GM18858 (cell line): ENCODE measurements around the gene UVRAG.
"Not testable (repeated sequence)": the region's sequence is repeated elsewhere in the genome, so short reads cannot be mapped to it uniquely, and the experiment has no call there.

Experiments
- ATAC-seq: cut with Tn5 transposase; IDR thresholded peaks from one replicate; pipeline ENCODE4 v1.9.1; 2021; ENCODE audit not compliant: unreplicated experiment

Gene UVRAG

GRCh38 chr11:75946531-75947530 is 131.8 kb downstream of the UVRAG start:
- ATAC-seq: no peak

- no peak for ATAC-seq
Measured at GRCh38 chr11:75949023-75949672, 134.1 kb downstream of the UVRAG start.

- no peak for ATAC-seq
Measured at GRCh38 chr11:75950141-75950540, 135.1 kb downstream of the UVRAG start.

- ATAC-seq: no peak
Measured at GRCh38 chr11:75954039-75954438, 139.0 kb downstream of the UVRAG start.

- no peak for ATAC-seq
Measured at GRCh38 chr11:75955443-75955842, 140.4 kb downstream of the UVRAG start.

- ATAC-seq: no peak
Measured at GRCh38 chr11:75959540-75959939, 144.5 kb downstream of the UVRAG start.

- no peak for ATAC-seq
Measured at GRCh38 chr11:75964071-75964470, 149.1 kb downstream of the UVRAG start.

GRCh38 chr11:75966537-75967287 is 151.7 kb downstream of the UVRAG start:
- no peak for ATAC-seq

- no peak for ATAC-seq
Measured at GRCh38 chr11:75968021-75968625, 153.1 kb downstream of the UVRAG start.

GRCh38 chr11:75969626-75970308 is 154.8 kb downstream of the UVRAG start:
- no peak for ATAC-seq

GRCh38 chr11:75973710-75974109 is 158.7 kb downstream of the UVRAG start:
- not testable (repeated sequence) for ATAC-seq

GRCh38 chr11:75979075-75979474 is 164.1 kb downstream of the UVRAG start:
- not testable (repeated sequence) for ATAC-seq

GRCh38 chr11:75979479-75980027 is 164.5 kb downstream of the UVRAG start:
- ATAC-seq: not testable (repeated sequence)

GRCh38 chr11:75980031-75980430 is 165.0 kb downstream of the UVRAG start:
- ATAC-seq: no peak

- no peak for ATAC-seq
Measured at GRCh38 chr11:75981546-75981945, 166.5 kb downstream of the UVRAG start.

GRCh38 chr11:75982309-75982708 is 167.3 kb downstream of the UVRAG start:
- no peak for ATAC-seq

- no peak for ATAC-seq
Measured at GRCh38 chr11:75986966-75987365, 172.0 kb downstream of the UVRAG start.

- no peak for ATAC-seq
Measured at GRCh38 chr11:75993126-75993525, 178.1 kb downstream of the UVRAG start.

- no peak for ATAC-seq
Measured at GRCh38 chr11:75994616-75995015, 179.6 kb downstream of the UVRAG start.
